Heart left ventricle (tissue), 16 donors: Measurements from ENCODE around the gene TCAP. TPM values are rescaled to one million over a fixed set of nuclear protein-coding genes. Genes with fewer than 3 reads are reported as not detected.

Experiments used
- ATAC-seq, 4 donors: fragments of 200-7000 bp; cut with Tn5 transposase; one replicate each; pipeline ENCODE4 v1.9.1; 2020 to 2022; ENCODE audit warnings: moderate library complexity in 4 of 4, mild to moderate bottlenecking in 3 of 4, moderate number of reproducible peaks in 1 of 4
- DNase-seq, 5 donors: peaks; one replicate each; pipeline ENCODE4 v3.0.0-alpha.2; 2020
- H3K27ac ChIP-seq, 12 donors: fragments of 200-600 bp; sonication (generic) in 4 of 12; one replicate each; pipeline versions ENCODE4 v1.5.0 to v1.8.0; 2016 to 2022; ENCODE audit warnings: mild to moderate bottlenecking in 2 of 12
- H3K27me3 ChIP-seq, 9 donors: fragments of 200-600 bp; sonication (generic) in 2 of 9; one replicate each; pipeline versions ENCODE4 v1.5.1 to v1.8.0; 2016 to 2022; ENCODE audit warnings: mild to moderate bottlenecking in 3 of 9
- H3K36me3 ChIP-seq, 9 donors: fragments of 200-600 bp; sonication (generic) in 2 of 9; one replicate each; pipeline versions ENCODE4 v1.5.0 to v1.8.0; 2018 to 2022; ENCODE audit warnings: mild to moderate bottlenecking in 2 of 9
- H3K4me1 ChIP-seq, 12 donors: fragments of 200-600 bp; sonication (generic) in 4 of 12; one replicate each; pipeline versions ENCODE4 v1.5.0 to v1.8.0; 2016 to 2022; ENCODE audit warnings: mild to moderate bottlenecking in 3 of 12
- H3K4me3 ChIP-seq, 12 donors: fragments of 200-600 bp; sonication (generic) in 4 of 12; one replicate each; pipeline versions ENCODE4 v1.5.0 to v1.8.0; 2017 to 2022; ENCODE audit warnings: mild to moderate bottlenecking in 9 of 12, moderate library complexity in 4 of 12
- H3K9me3 ChIP-seq, 12 donors: fragments of 200-600 bp; sonication (generic) in 4 of 12; one replicate each; pipeline versions ENCODE4 v1.5.0 to v1.8.0; 2016 to 2022; ENCODE audit warnings: mild to moderate bottlenecking in 1 of 12
- CTCF ChIP-seq, 12 donors: fragments of 200-600 bp; sonication (generic) in 4 of 12; IDR thresholded peaks; one replicate each; pipeline versions ENCODE4 v1.5.0 to v1.8.0; 2018 to 2022; ENCODE audit warnings: antibody characterized with exemption in 12 of 12, mild to moderate bottlenecking in 5 of 12
- POLR2A ChIP-seq, 2 donors: fragments of 450-650 bp; IDR thresholded peaks; one replicate each; pipeline ENCODE4 v1.6.1; 2017; ENCODE audit warnings: antibody characterized with exemption in 2 of 2, mild to moderate bottlenecking in 2 of 2, moderate library complexity in 2 of 2
- WGBS, 4 donors: extraction: QIAGEN DNeasy Blood & Tissue Kit in 2 of 4; methylation state at CpG; one replicate each; pipeline versions ENCODE4 v1.1.5 to v1.1.7; 2013 to 2018; 5-methylcytosine and 5-hydroxymethylcytosine counted together
- intact Hi-C, 10 donors: fragments of 100-400 bp; cut with DNase I; formaldehyde crosslinking; loops; one replicate each; pipeline versions ENCODE4 v1.11.1 to v1.14.2; 2022
- polyA plus RNA-seq, 2 donors: library from polyadenylated mRNA; stranded (reverse); fragments of 200-250 nt; gene quantifications; one replicate each; pipeline ENCODE4 v1.2.3, GENCODE V29; 2013
- total RNA-seq, 9 donors: library from RNA; depleted of rRNA in 2 of 9; stranded (reverse); fragments of >200 nt in 2 of 9; fragmentation: NEBNext Ultra II Directional in 3 of 9; extraction: Animal tissue kit (Norgen Biotek cat#: 25700) in 3 of 9; gene quantifications; one replicate each; pipeline versions ENCODE4 v1.1.0 to v1.2.4, GENCODE V29; 2016 to 2023
- donor health status: ischemic (EF 13 %, LVEDD 7.1; RV severe dilation, severe dysfunction).
- donor health status: healthy with polysubstance abuse.
- donor health status: DM: no; HTN: yes; CAD: no.
- donor health status: DM: no; HTN: no; CAD: no.
- donor health status: ischemic (EF 25% LVEDD 6.9; RV normal size, moderate dysfunction).
- donor health status: ischemic (EF 25% LVEDD 5.7; RV mildly dilated, moderate dysfunction).
- donor health status: healthy.
- donor health status: DM: yes; HTN: yes; CAD: no.
- donor health status: ischemic (EF 35%, LVEDD 5.7; RV mildly dilated, moderate dysfunction).
- donor health status: nonischemic (EF 11% LVEDD 7.7; RV severe dilation, severe dysfunction).
- donor health status: DM: yes; HTN: yes; CAD: no.
- donor health status: PGD.
- donor health status: ischemic (EF 29% LVEDD 5.4; RV normal size, mild dysfunction).
- donor health status: nonischemic (EF 23%, LVEDD 6.1; RV moderate dilation, normal function).

Gene TCAP
- total and polyA plus RNA-seq, 11 donors, result 2,028 to 9,343 (median 4,137) TPM

GRCh38 chr17:39629494-39629880 is 35.7 kb upstream of the TCAP start:
- peaks cover 0 to 15% (median 8%) of the 10 kb centered on the region in 12 donors for H3K4me1 ChIP-seq
- DNase-seq (no peak), ATAC-seq (no peak)
- H3K36me3 ChIP-seq, result no peaks in the 10 kb centered on the region
- peaks cover 8 to 56% (median 32%) of the 10 kb centered on the region in 9 donors for H3K27me3 ChIP-seq
- H3K9me3 ChIP-seq, result no peaks in the 10 kb centered on the region
- no peak overlapping the region for H3K27ac ChIP-seq
- TF ChIP-seq POLR2A (IDR thresholded peaks at IDR 0.05), result no peak
- TF ChIP-seq CTCF (IDR thresholded peaks at IDR 0.05), result no peak
- H3K4me3 ChIP-seq, result no peak overlapping the region
- intact Hi-C loops, result loop anchor here in 3 of 10 donors (10.0 kb wide), 4 partner anchors 45 to 355 kb away; partner anchors contain the start of gene PSMD3 (in 1 of the 3)
- WGBS, 4 donors, result 64 to 87% (median 70%) methylated on average over 3 of the region's 3 CpGs

- peaks cover 0 to 18% (median 9%) of the 10 kb centered on the region in 12 donors for H3K4me1 ChIP-seq
- no peak overlapping the region for H3K27ac ChIP-seq
- H3K27me3 ChIP-seq, result peaks cover 8 to 52% (median 32%) of the 10 kb centered on the region in 9 donors
- no peak overlapping the region for H3K4me3 ChIP-seq
- no peaks in the 10 kb centered on the region for H3K36me3 ChIP-seq
- DNase-seq, result no peak
- WGBS, 4 donors, result 75 to 82% (median 80%) methylated on average over 11 to 12 of the region's 12 CpGs
- TF ChIP-seq CTCF (IDR thresholded peaks at IDR 0.05) (no peak), POLR2A (IDR thresholded peaks at IDR 0.05) (no peak)
- ATAC-seq, result no peak
- no peaks in the 10 kb centered on the region for H3K9me3 ChIP-seq
- intact Hi-C loops, result loop anchor here in 3 of 10 donors (10.0 kb wide), 4 partner anchors 45 to 355 kb away; partner anchors contain the start of gene PSMD3 (in 1 of the 3)
These were observed 35.3 kb upstream of the TCAP start for GRCh38 chr17:39629898-39630297.

- 37 to 55% (median 44%) methylated on average over 6 of the region's 6 CpGs for WGBS, 4 donors
- intact Hi-C loops, result no loop called here
- H3K27ac ChIP-seq, result no peak overlapping the region
These were observed 33.7 kb upstream of the TCAP start for GRCh38 chr17:39631403-39631802.

More at GRCh38 chr17:39631403-39631802, 33.7 kb upstream of the TCAP start:
- Histone ChIP-seq H3K4me1 (peaks cover 0 to 24% (median 12%) of the 10 kb centered on the region in 12 donors), H3K36me3 (no peaks in the 10 kb centered on the region), H3K9me3 (no peaks in the 10 kb centered on the region), H3K4me3 (no peak overlapping the region), H3K27me3 (peaks cover 8 to 37% (median 21%) of the 10 kb centered on the region in 9 donors)
- ATAC-seq (no peak), DNase-seq (no peak)
- TF ChIP-seq CTCF (IDR thresholded peaks at IDR 0.05) (no peak), POLR2A (IDR thresholded peaks at IDR 0.05) (no peak)
